Adrenal gland (tissue), 12 donors: ENCODE results near the gene MCMBP. TPM values are rescaled to one million over a fixed set of nuclear protein-coding genes. Genes with fewer than 3 reads are reported as not detected.

Experiments used
- DNase-seq, 7 donors: peaks; one replicate each; pipeline ENCODE4 v3.0.0-alpha.2; 2019 to 2020
- H3K27ac ChIP-seq, 5 donors: fragments of 200-600 bp; sonication (generic) in 4 of 5; 1 replicate in 3 of 5; 2 replicates in 2 of 5; pipeline versions ENCODE4 v1.5.1 to v1.8.0; 2016 to 2020; ENCODE audit warnings: mild to moderate bottlenecking in 1 of 5
- H3K27me3 ChIP-seq: fragments of 200-600 bp; 2 replicates; pipeline ENCODE4 v1.8.0; 2021
- H3K36me3 ChIP-seq, 2 donors: fragments of 200-600 bp; replicated peaks in 1 of 2; 1 replicate in 1 of 2; 2 replicates in 1 of 2; pipeline versions ENCODE4 v1.5.1 to v1.8.0; 2018 to 2022
- H3K4me1 ChIP-seq, 2 donors: fragments of 200-600 bp; replicated peaks in 1 of 2; 1 replicate in 1 of 2; 2 replicates in 1 of 2; pipeline versions ENCODE4 v1.5.1 to v1.8.0; 2018 to 2021
- H3K4me3 ChIP-seq, 4 donors: fragments of 200-600 bp; sonication (generic) in 3 of 4; one replicate each; pipeline ENCODE4 v1.5.1; 2016 to 2018
- H3K9me3 ChIP-seq, 3 donors: fragments of 200-600 bp; sonication (generic) in 1 of 3; replicated peaks in 1 of 3; 1 replicate in 2 of 3; 2 replicates in 1 of 3; pipeline versions ENCODE4 v1.5.1 to v1.8.0; 2016 to 2021
- POLR2A ChIP-seq, 2 donors: fragments of 450-650 bp; IDR thresholded peaks; one replicate each; pipeline ENCODE4 v1.6.1; 2017; ENCODE audit warnings: antibody characterized with exemption in 2 of 2, mild to moderate bottlenecking in 2 of 2, moderate library complexity in 1 of 2
- WGBS, 4 donors: extraction: QIAGEN DNeasy Blood & Tissue Kit in 2 of 4; methylation state at CpG; one replicate each; pipeline versions ENCODE4 v1.1.5 to v1.1.7; 2013 to 2017; 5-methylcytosine and 5-hydroxymethylcytosine counted together
- intact Hi-C, 2 donors: fragments of 100-400 bp; cut with DNase I; formaldehyde crosslinking; loops; one replicate each; pipeline versions ENCODE4 v1.14.1 to v1.15.0; 2022 to 2023
- polyA plus RNA-seq, 3 donors: library from polyadenylated mRNA; stranded (reverse); fragments of 200-250 nt in 2 of 3; fragments of 350-450 nt in 1 of 3; fragmentation: Illumina TruSeq in 1 of 3; extraction: RNeasy Lipid Tissue Mini Kit (QIAGEN cat#74804) in 1 of 3; gene quantifications; one replicate each; pipeline ENCODE4 v1.2.3, GENCODE V29; 2013 to 2014
- total RNA-seq, 9 donors: library from RNA; depleted of rRNA in 4 of 9; stranded (reverse); fragments of >200 nt in 4 of 9; fragments of 120-200 nt in 1 of 9; fragmentation: NEBNext Ultra II Directional in 1 of 9; extraction: Animal tissue kit (Norgen Biotek cat#: 25700) in 1 of 9; gene quantifications; one replicate each; pipeline versions ENCODE4 v1.1.0 to v1.2.4, GENCODE V29; 2013 to 2023
- TF ChIP-seq, protein P1 (sequence below), 6 experiments: fragments of 450-650 bp in 4 of 6; fragments of 200-600 bp in 2 of 6; sonication (generic) in 1 of 6; IDR thresholded peaks; 1 replicate in 5 of 6; 2 replicates in 1 of 6; pipeline versions ENCODE4 v1.5.1 to v1.8.0; 2016 to 2021; ENCODE audit warnings: antibody characterized with exemption in 6 of 6, mild to moderate bottlenecking in 2 of 6, moderate library complexity in 1 of 6
- donor health status: healthy with polysubstance abuse.
- donor health status: Bipolar disorder and iron deficiency.
- donor health status: DM: yes; HTN: yes; CAD: no.
- donor health status: DM: no; HTN: no; CAD: no.
- donor health status: DM: no; HTN: no; CAD: no.
- donor health status: DM: yes; HTN: yes; CAD: no.

MCMBP gene
- total and polyA plus RNA-seq, 12 donors, result 11.1 to 44.3 (median 34.4) TPM

DNA sequence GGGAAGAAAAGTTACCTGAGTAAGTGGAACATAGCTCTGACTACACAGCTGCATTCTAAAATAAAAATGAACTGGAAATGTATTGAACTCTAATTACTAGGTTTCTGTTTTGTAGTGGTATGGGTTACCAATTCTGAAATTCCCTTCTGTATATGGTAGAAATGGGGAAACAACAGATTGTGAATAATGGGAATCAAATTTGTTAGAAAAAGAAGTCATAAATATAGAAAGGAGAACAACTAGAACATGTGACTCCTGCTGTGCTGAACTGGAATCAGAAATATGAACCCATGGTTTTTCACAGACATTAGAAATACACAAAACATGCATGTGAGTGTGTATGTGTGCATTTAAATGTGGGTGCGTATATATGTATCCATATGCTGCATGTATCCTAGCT is 27.0 kb downstream of the MCMBP start:
- Histone ChIP-seq H3K9me3 (no peaks in the 10 kb centered on the region), H3K36me3 (peaks cover 0 to 76% of the 10 kb centered on the region in 2 donors), H3K27ac (no peak overlapping the region), H3K27me3 (no peaks in the 10 kb centered on the region), H3K4me3 (no peak overlapping the region), H3K4me1 (peaks cover 0 to 6% of the 10 kb centered on the region in 2 donors)
- intact Hi-C loops, result no loop called here
- TF ChIP-seq POLR2A (IDR thresholded peaks at IDR 0.05), result no peak
- TF ChIP-seq, protein P1, sequence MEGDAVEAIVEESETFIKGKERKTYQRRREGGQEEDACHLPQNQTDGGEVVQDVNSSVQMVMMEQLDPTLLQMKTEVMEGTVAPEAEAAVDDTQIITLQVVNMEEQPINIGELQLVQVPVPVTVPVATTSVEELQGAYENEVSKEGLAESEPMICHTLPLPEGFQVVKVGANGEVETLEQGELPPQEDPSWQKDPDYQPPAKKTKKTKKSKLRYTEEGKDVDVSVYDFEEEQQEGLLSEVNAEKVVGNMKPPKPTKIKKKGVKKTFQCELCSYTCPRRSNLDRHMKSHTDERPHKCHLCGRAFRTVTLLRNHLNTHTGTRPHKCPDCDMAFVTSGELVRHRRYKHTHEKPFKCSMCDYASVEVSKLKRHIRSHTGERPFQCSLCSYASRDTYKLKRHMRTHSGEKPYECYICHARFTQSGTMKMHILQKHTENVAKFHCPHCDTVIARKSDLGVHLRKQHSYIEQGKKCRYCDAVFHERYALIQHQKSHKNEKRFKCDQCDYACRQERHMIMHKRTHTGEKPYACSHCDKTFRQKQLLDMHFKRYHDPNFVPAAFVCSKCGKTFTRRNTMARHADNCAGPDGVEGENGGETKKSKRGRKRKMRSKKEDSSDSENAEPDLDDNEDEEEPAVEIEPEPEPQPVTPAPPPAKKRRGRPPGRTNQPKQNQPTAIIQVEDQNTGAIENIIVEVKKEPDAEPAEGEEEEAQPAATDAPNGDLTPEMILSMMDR (IDR thresholded peaks at IDR 0.05), result no peak
- no peak for DNase-seq
- WGBS, 4 donors, result 80 to 100% (median 85%) methylated on average over 1 of the region's 1 CpG

DNA sequence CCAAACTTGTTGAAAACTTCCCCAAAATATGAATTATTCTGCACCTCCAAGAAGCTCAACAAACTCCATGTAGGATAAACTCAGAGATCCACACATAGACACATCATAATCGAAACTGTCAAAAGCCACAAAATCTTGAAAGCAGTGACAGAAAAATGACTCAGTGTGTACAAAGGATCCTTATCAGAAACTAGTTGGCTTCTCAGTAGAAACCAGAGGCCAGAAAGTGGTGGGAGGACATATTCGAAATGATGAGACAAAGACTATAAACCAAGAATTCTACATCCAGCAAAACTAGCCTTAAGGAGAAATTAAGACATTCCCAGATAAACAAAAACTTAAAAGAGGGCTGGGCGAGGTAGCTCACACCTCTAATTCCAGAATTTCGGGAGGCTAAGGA is 38.5 kb downstream of the MCMBP start:
- no peak for DNase-seq
- Histone ChIP-seq H3K4me1 (no peaks in the 10 kb centered on the region), H3K4me3 (no peak overlapping the region), H3K36me3 (peaks cover 0 to 60% of the 10 kb centered on the region in 2 donors), H3K27ac (no peak overlapping the region), H3K9me3 (no peaks in the 10 kb centered on the region), H3K27me3 (no peaks in the 10 kb centered on the region)
- 88 to 95% (median 93%) methylated on average over 4 of the region's 4 CpGs for WGBS, 4 donors
- no peak for TF ChIP-seq POLR2A (IDR thresholded peaks at IDR 0.05)
- TF ChIP-seq, protein P1 (IDR thresholded peaks at IDR 0.05), result no peak
- intact Hi-C loops, result no loop called here

DNA sequence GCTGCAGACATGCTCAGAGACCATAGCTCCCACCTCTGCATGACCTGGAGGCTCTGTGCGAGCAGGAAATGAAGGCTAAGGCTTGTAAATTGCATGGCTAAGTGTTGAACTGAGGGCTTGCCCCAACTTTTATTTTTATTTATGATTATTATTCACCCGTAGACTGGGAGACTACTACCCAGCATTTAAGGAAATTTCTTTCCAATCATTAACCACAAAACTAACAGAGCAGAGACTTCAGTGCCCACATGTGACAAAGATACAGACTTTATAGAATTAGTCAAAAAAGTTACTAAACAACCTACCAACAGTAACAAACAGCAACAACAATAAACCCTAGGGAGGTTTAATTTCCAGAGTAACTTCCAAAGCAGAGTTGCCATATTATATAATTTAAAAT is 39.7 kb downstream of the MCMBP start:
- WGBS, 4 donors, result 94 to 96% (median 96%) methylated on average over 2 of the region's 2 CpGs
- Histone ChIP-seq H3K27me3 (no peaks in the 10 kb centered on the region), H3K4me1 (no peaks in the 10 kb centered on the region), H3K9me3 (no peaks in the 10 kb centered on the region), H3K4me3 (no peak overlapping the region), H3K27ac (no peak overlapping the region), H3K36me3 (peaks cover 0 to 61% of the 10 kb centered on the region in 2 donors)
- intact Hi-C loops, result no loop called here
- DNase-seq, result no peak
- TF ChIP-seq, protein P1 (IDR thresholded peaks at IDR 0.05), result no peak
- TF ChIP-seq POLR2A (IDR thresholded peaks at IDR 0.05), result no peak

DNA sequence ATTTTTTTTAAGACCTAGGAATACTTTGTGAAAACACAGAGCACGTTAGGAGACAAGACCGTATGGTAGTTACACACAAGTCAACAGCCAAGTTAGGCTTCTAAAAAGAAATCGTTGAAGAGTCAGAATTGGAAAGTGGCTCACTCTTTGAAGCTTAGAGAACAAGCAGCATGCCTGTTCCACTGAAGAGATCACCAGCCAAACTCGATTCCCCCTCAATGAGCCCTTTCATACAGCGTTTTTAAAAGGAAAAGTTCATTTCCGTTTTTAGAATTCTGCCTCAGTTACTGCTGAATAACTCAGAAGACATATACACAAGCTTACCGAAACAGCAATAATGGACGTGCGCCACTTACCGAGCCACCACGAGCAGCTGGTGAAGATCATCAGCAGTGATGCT is 41.0 kb downstream of the MCMBP start:
- WGBS, 4 donors, result 85 to 92% (median 91%) methylated on average over 11 of the region's 11 CpGs
- no peaks in the 10 kb centered on the region for H3K9me3 ChIP-seq
- no peak overlapping the region for H3K27ac ChIP-seq
- no peak overlapping the region for H3K4me3 ChIP-seq
- H3K36me3 ChIP-seq, result peaks cover 0 to 54% of the 10 kb centered on the region in 2 donors
- H3K4me1 ChIP-seq, result no peaks in the 10 kb centered on the region
- DNase-seq, result no peak
- intact Hi-C loops, result no loop called here
- H3K27me3 ChIP-seq, result no peaks in the 10 kb centered on the region
- TF ChIP-seq, protein P1 (IDR thresholded peaks at IDR 0.05), result no peak
